ENCODE data around the gene PIK3R1.

DNA sequence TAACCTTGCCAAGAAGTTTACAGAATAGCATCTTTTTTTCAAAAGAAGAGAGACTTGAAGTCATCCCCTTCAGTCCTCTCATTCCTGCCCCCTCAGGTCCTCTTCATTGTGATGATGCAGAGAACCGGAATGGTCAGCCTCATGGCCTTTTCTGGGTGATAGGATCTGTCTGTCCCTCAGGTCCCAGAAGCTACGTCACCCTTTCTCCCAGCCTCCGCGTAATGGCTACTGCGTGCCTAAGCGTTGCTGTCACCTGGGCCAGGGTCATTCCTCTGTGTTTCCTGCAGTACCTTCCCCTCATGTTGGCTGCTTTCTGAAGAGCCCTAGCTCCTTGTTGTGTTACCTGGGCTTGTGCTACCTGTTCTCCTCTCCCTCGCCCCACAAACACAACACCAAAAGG, 4.7 kb downstream of the PIK3R1 start:
- TF ChIP-seq, protein P1, sequence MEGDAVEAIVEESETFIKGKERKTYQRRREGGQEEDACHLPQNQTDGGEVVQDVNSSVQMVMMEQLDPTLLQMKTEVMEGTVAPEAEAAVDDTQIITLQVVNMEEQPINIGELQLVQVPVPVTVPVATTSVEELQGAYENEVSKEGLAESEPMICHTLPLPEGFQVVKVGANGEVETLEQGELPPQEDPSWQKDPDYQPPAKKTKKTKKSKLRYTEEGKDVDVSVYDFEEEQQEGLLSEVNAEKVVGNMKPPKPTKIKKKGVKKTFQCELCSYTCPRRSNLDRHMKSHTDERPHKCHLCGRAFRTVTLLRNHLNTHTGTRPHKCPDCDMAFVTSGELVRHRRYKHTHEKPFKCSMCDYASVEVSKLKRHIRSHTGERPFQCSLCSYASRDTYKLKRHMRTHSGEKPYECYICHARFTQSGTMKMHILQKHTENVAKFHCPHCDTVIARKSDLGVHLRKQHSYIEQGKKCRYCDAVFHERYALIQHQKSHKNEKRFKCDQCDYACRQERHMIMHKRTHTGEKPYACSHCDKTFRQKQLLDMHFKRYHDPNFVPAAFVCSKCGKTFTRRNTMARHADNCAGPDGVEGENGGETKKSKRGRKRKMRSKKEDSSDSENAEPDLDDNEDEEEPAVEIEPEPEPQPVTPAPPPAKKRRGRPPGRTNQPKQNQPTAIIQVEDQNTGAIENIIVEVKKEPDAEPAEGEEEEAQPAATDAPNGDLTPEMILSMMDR (conservative IDR thresholded peaks at IDR 0.05; ENCODE audit: low read depth in 2 of 2): no peak
- TF ChIP-seq EZH2 (IDR thresholded peaks at IDR 0.05; ENCODE audit: low read depth, unreplicated experiment) (no peak), JUNB (IDR thresholded peaks at IDR 0.05; ENCODE audit: unreplicated experiment) (no peak), EZH2phosphoT487 (IDR thresholded peaks at IDR 0.05; ENCODE audit: unreplicated experiment) (no peak), POLR2AphosphoS5 (IDR thresholded peaks at IDR 0.05; ENCODE audit: low read depth) (no peak), ETS1 (IDR thresholded peaks at IDR 0.05) (no peak), CREB1 (CRISPR knock-in tag; IDR thresholded peaks at IDR 0.05; ENCODE audit: low read depth) (no peak), ZNF331 (CRISPR knock-in tag; IDR thresholded peaks at IDR 0.05; ENCODE audit: low read depth) (no peak), NANOG (IDR thresholded peaks at IDR 0.05; ENCODE audit: borderline replicate concordance) (no peak)
